ENCODE measurements around the gene OSBPL2. TPM values are rescaled to one million over a fixed set of nuclear protein-coding genes. Genes with fewer than 3 reads are reported as not detected.

Gene OSBPL2
- total RNA-seq, 4 donors from 2014 or later: 25.3 to 43.1 (median 27.6) TPM

DNA sequence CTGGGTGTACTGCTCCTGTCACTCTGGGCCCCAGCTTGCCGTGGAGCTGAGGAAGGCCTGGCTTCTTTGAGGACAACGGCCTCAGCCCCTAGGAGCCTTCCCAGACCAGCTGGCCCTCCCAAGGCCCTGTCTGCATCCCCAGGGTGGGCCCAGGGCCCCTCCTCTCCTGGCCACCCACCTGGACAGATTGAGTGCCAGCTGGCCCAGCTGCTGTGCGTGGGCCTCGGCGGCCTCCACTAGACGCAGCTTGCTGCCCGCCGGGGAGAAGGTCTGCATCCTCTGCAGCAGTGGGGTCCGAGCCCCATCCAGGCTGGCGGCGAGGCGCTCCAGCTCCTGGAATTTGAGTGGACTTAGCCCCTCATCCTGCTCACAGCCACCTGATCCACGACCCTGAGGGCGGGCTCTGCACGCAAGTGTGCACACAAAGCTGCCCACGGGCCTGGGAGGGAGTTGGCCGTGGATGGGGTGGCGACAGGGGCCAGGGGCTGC lies 78.9 kb downstream of the OSBPL2 start:
- TF ChIP-seq, protein P1, sequence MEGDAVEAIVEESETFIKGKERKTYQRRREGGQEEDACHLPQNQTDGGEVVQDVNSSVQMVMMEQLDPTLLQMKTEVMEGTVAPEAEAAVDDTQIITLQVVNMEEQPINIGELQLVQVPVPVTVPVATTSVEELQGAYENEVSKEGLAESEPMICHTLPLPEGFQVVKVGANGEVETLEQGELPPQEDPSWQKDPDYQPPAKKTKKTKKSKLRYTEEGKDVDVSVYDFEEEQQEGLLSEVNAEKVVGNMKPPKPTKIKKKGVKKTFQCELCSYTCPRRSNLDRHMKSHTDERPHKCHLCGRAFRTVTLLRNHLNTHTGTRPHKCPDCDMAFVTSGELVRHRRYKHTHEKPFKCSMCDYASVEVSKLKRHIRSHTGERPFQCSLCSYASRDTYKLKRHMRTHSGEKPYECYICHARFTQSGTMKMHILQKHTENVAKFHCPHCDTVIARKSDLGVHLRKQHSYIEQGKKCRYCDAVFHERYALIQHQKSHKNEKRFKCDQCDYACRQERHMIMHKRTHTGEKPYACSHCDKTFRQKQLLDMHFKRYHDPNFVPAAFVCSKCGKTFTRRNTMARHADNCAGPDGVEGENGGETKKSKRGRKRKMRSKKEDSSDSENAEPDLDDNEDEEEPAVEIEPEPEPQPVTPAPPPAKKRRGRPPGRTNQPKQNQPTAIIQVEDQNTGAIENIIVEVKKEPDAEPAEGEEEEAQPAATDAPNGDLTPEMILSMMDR (IDR thresholded peaks at IDR 0.05; ENCODE audit: low read depth): no peak

DNA sequence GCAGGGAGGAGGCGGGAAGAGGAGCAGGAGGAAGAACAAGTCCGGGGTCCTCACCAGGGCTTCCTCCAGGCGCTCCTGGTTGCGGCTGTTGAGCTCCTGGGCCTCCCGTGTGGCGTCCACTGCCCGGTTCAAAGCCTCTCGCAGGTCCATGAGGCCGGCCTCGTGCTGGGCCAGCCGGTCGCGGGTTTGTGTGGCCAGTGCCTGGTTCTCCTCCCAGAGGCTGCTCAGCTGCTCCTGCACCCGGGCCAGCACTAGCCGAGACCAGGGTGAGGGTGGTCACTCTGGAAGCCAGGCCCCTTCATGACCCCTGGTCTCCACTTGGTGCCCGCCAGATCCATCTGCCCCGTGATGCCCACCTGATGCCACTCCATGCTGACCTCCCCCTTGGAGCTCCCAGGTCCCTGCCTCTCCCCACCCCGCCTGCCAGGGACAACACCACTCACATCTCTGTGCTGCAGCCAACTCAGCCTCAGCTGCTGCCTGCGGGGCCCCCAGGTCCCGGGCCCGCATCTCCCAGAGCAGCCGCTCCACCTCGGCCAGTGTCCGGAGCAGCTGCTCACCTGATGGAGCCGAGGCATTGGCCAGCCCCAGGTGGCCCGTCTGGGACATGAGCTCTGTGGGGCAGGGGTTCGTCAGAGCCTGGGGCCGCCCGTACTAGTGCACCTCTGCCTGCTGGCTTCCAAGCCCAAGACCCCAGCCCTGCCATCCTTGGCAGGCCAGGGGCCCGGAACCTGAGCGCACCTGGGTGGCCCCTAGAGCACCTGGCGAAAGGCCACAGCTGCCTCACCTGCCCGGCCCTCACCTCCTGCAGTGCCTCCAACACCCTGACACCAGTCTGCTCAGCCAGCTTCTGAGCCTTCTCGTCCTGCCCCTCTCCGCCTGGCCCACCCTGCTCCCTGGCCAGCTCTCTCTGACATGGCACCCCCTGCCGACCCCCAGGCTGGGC lies 80.4 kb downstream of the OSBPL2 start:
- TF ChIP-seq, protein P1 (IDR thresholded peaks at IDR 0.05; ENCODE audit: low read depth): no peak

DNA sequence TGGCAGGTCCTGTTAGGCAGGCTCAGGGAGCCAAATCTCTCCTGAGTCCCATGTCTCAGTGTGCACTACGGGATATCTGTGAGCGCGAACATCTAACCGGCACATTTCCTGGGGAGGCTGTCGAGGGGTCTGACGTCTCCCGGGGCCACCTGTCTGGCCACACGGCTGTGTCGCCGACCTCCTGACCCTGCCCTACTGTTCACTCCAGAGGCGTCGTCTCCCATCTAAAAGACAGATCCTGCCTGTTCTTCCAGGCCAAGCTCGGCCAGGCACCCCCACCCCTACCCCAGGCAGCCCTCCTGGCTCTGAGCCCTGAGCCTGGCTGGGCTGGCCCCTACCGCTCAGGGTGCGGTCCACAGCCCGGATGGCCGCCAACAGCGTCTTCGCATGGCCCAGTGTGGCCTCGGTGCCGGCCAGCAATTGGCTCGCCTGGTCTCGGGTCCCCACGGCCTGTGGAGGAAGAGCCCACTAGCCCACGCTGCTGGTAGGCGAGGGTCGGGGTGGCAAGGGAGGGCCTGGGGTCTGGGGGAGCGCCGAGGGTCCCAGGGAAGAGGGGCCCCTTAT lies 81.1 kb downstream of the OSBPL2 start:
- TF ChIP-seq, protein P1 (IDR thresholded peaks at IDR 0.05; ENCODE audit: low read depth): no peak

DNA sequence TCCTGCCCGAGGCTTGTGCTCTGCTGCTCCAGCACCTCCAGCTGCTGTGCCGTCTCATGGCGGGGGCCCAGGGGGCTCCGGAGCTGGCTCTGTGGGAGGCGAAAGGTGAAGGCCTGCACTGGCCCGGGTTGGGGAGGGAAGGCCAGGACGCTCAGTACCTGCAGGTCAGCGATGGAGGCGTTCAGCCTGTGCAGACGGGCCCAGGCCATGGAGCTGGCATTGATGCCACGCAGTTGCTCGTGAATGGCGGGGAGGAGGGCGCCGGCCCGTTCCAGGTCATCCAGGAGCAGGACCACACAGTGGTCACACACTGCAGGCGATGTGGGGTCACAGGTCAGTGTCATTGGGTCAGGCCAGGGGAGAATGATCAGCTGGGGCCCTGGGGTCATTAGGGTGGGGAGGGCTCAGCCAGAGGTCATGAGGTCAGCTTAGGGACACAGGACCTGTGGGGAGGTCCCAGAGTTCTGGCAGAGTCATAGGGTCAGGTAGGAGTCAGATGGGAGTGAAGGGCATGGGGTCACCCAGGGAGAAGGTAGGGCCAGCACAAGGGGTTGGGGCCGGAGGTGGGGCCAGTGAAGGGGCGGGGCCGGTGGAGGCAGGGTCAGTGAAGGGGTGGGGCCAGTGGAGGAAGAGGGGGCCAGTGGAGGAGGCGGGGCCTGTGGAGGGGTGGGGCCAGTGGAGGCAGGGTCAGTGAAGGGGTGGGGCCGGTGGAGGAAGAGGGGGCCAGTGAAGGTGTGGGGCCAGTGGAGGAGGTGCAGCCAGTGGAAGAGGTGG lies 82.4 kb downstream of the OSBPL2 start:
- TF ChIP-seq, protein P1 (IDR thresholded peaks at IDR 0.05; ENCODE audit: low read depth): no peak

DNA sequence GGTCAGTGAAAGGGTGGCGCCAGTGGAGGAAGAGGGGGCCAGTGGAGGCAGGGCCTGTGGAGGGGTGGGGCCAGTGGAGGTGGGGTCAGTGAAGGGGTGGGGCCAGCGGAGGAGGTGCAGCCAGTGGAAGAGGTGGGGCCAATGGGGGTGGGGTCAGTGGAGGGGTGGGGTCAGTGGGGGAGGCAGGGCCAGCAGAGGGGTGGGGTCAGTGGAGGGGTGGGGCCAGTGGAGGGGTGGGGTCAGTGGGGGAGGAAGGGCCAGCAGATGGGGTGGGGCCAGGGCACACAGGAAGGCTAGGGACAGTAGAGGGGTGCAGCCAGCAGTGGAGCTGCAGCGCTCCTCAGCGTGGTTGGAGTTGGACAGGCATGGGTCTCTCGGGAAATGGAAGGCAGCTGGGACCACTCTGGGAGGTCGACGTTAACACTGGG lies 83.2 kb downstream of the OSBPL2 start:
- TF ChIP-seq, protein P1 (IDR thresholded peaks at IDR 0.05; ENCODE audit: low read depth): no peak

DNA sequence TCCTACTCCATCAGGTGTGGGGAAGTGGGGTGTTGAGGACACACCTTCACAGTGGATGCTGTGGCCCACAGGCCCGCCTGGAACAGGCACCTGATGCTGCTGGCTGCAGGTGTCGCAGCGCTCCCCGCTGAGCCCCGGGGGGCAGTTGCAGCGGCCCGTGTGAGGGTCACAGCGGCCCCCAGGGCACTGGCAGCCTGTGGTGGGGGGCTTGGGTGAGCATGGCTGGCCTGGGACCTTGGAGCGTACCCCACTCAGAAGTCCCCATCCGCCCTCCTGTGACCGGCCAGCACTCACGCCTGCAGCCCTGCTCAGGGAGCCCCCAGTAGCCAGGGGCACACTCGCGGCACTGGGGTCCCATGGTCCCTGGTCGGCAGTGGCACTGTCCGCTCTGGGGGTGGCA lies 83.7 kb downstream of the OSBPL2 start:
- TF ChIP-seq, protein P1 (IDR thresholded peaks at IDR 0.05; ENCODE audit: low read depth): no peak

Data from subcutaneous adipose tissue (tissue), 4 donors.